HG03457 (cell line): ENCODE results near the gene RREB1.

Experiments
- ATAC-seq: cut with Tn5 transposase; IDR thresholded peaks from one replicate; pipeline ENCODE4 v1.9.1; 2021; ENCODE audit warnings: moderate number of reproducible peaks; ENCODE audit not compliant: unreplicated experiment

Gene RREB1

GRCh38 chr6:7163661-7164071, 55.9 kb downstream of the RREB1 start:
- no peak for ATAC-seq

- no peak for ATAC-seq
These were observed 56.8 kb downstream of the RREB1 start for GRCh38 chr6:7164536-7165001.

- no peak for ATAC-seq
These were observed 57.5 kb downstream of the RREB1 start for GRCh38 chr6:7165002-7165889.

- ATAC-seq = no peak
These were observed 58.1 kb downstream of the RREB1 start for GRCh38 chr6:7165890-7166267.

- ATAC-seq = no peak
These were observed 58.9 kb downstream of the RREB1 start for GRCh38 chr6:7166410-7167293.

- ATAC-seq = no peak
These were observed 61.5 kb downstream of the RREB1 start for GRCh38 chr6:7169296-7169721.

- no peak for ATAC-seq
These were observed 62.5 kb downstream of the RREB1 start for GRCh38 chr6:7170117-7170732.

- ATAC-seq = no peak
These were observed 63.4 kb downstream of the RREB1 start for GRCh38 chr6:7171119-7171518.

- ATAC-seq = no peak
These were observed 64.0 kb downstream of the RREB1 start for GRCh38 chr6:7171733-7172132.

- ATAC-seq = no peak
These were observed 64.9 kb downstream of the RREB1 start for GRCh38 chr6:7172649-7173048.

GRCh38 chr6:7173843-7174503, 66.2 kb downstream of the RREB1 start:
- ATAC-seq = no peak

GRCh38 chr6:7175462-7175861, 67.7 kb downstream of the RREB1 start:
- ATAC-seq = no peak

GRCh38 chr6:7176208-7176607, 68.4 kb downstream of the RREB1 start:
- ATAC-seq = no peak

- ATAC-seq = no peak
These were observed 70.5 kb downstream of the RREB1 start for GRCh38 chr6:7178280-7178679.

- no peak for ATAC-seq
These were observed 73.0 kb downstream of the RREB1 start for GRCh38 chr6:7180751-7181150.

- no peak for ATAC-seq
These were observed 75.9 kb downstream of the RREB1 start for GRCh38 chr6:7183707-7184106.

- ATAC-seq = no peak
These were observed 76.7 kb downstream of the RREB1 start for GRCh38 chr6:7184502-7184901.

- no peak for ATAC-seq
These were observed 77.8 kb downstream of the RREB1 start for GRCh38 chr6:7185561-7185960.

- ATAC-seq = peak; percentile 85
These were observed 80.7 kb downstream of the RREB1 start for GRCh38 chr6:7188492-7188891.

- no peak for ATAC-seq
These were observed 81.5 kb downstream of the RREB1 start for GRCh38 chr6:7189101-7189758.
